Measurements from ENCODE around the gene KANSL2.

GRCh38 chr12:48643011-48643410 is 39.0 kb downstream of the KANSL2 start:
- TF ChIP-seq CTCF (IDR thresholded peaks at IDR 0.05) (no peak), POLR2A (IDR thresholded peaks at IDR 0.05) (no peak), EP300 (IDR thresholded peaks at IDR 0.05) (no peak)
